GM11168 (cell line): ENCODE results near the gene TMEM52.
"Not testable (repeated sequence)": the region's sequence is repeated elsewhere in the genome, so short reads cannot be mapped to it uniquely, and the experiment has no call there.

Experiments
- in situ Hi-C: fragments of 300-500 bp; cut with MboI; formaldehyde crosslinking; loops from one replicate; pipeline ENCODE4 v1.12.0; 2022; ENCODE audit warnings: low sequenced_read_pairs; ENCODE audit not compliant: unreplicated experiment

The TMEM52 gene

DNA sequence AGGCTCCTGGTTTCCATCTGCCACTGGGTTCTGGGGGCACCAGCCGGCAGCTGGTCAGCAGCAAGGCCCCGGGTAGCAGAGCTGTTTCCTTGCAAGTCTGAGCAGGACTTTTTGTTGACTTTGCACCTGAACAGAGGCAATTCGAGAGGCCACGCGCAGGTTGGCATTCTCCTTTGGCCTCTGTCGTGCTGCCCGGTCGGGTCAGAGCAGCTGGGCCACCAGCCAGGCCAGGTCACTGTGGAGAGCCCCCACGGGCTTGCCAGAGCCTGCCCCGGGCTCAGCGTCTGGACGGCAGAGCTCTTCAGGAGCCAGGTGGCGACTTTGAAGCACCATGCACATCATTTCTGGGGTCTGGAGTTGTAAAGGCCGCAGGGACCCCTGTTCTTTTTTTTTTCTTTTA lies 28.4 kb upstream of the TMEM52 start:
- in situ Hi-C loops: no loop called here

DNA sequence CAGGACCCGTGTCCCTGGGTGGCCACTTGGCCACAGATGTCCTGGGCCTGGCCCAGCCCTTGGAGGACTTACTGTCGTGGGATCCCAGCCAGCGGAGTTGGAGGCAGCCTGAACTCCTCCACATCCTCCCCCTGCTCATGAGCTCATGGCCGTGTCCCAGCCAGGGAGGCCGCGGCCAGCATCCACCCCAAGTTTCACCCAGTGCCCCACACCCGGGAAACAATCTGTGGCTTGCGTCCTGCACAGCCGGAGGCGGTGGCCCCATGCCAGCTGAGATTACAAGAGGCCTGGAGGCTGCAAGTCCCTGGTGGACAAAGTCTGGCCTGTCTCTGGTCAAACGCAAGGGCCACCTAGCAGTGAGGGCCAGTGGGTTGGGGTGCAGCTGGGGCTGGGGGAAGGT lies 27.5 kb upstream of the TMEM52 start:
- in situ Hi-C loops: no loop called here

DNA sequence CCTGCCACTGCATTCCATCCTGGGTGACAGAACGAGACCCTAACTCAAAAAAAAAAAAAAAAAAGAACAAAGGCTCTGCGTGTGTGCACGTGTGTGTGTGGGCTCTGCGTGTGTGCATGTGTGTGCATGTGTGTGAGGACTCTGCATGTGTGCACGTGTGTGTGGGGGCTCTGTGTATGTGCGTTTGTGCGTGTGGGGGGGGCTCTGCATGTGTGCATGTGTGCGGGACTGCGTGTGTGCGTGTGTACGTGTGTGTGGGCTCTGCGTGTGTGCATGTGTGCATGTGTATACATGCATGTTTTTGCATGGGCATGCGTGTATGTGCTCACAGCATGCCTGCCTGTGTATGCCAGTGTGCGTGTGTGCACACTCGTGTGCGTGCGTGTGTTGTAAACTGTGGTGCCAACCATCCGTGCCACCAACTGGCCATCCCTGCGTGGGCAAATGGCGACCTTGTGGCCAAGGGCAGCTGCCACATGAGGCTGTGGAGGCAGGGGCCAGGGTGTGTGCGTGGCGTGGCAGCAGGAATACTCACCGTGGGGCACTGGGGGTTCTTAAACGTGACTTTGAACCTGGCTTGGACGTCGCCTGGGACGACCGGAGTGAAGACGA lies 26.8 kb upstream of the TMEM52 start:
- in situ Hi-C loops: no loop called here

DNA sequence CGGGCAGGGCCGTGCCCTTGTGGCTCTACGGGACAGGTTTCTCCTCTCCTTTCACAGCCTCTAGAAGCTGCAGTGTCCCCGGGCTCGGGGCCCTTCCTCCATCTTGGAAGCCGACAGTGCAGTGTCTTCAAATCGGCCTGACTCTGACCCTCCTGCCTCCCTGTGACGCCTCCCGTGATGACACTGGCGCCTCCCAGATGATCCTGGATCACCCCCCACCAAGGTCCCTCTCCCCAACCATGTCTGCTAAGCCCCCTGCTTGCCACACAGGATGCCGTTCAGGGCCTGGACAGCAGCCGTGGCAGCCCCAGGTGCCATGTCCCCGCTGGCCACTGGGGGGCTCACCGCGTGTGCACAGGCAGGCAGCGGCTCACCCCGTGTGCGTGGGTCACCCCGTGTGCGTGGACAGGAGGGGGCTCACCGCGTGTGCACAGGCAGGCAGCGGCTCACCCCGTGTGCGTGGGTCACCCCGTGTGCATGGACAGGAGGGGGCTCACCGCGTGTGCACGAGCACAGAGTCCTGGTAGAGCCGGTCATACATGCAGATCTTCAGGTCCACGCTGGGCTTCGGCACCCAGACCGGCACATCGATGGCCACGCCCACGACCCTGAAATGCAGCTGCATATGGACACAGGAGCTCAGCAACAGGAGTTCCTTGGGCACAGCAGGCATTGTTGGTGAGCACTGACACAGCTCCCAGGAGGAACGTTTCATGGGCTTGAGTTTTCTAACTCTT lies 24.9 kb upstream of the TMEM52 start:
- in situ Hi-C loops: no loop called here

DNA sequence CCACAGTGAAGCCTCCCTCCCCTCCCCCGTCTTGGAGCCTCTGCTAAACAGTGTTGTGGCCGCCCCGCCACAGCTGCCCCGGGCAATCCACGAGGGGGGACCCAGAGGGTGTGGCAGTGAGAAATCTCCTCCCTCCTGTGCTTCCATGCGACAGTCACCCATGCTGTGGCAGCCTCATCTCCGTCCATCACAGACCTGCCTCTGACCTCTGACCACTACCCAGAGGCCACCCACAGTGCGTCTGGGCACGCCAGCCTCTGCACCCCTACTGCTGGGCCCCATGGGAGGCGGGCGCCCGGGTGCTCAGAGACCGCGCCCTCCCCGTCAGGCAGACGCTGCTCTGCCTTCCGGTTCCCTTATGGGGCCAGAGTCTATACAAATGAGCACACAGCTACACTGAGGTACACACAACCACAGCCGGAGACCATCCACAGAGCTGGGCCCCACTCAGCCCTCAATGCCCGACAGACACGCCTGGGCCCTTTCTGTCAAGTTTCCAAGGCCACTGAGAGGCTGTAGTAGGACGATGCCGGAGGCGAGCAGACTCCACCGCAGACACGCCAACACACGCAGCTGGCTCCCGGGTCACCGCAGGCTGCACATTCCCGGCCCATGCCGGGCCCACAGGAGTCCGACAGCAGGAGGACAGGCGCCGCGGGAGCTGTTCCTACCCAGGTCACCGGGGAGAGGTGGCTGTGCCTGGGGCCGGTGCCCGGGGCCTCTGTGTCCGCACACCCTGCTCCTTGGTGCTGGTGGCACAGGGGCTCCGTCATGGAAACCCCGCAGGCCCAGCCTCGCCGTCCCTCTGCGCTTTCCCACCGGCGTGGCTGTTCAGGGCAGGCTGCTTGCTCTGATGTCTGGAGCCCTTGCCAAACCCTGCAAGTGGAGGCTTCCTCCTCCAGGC lies 23.9 kb upstream of the TMEM52 start:
- in situ Hi-C loops: no loop called here

DNA sequence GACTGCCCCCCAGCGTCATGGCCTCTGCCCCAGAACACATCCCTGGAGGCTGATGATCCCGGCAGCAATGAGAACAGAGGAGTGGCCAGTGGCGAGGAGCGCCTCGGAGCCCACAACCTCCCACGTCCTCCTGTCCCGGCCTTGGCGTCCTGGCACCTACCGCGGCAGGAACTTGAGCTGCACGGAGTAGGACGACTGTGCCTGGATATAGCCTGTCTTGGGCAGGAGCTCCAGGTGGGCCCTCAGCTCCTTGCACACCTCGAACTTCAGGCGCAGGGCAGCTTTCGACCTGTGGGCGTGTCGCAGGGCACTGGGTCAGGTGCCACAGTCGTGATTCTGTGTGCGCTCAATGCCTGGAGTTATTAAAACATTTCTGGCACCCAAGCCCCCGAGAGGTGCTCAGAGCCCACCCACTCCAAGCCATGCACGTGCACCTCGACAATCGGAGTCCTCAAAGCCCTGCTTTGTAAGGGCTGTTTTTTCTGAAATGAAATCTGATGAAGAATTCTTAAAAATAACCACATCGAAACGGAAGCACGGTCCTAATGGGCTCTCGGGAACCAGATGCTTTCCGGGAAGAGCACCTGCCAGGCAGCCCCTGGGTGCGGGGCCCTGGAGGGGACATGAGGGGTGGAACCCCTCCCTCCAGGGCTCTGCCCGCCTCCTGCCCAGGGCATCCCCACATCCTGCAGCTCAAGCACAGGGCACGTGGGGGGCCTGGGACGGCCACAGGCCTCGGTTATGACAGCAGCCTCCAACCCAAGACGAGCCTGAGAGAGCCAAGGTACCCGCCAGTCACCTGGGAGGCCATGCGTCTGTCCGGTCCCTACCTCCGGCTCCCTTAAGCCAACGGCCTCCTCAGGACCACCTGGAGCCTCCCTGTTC lies 23.0 kb upstream of the TMEM52 start:
- in situ Hi-C loops: no loop called here

DNA sequence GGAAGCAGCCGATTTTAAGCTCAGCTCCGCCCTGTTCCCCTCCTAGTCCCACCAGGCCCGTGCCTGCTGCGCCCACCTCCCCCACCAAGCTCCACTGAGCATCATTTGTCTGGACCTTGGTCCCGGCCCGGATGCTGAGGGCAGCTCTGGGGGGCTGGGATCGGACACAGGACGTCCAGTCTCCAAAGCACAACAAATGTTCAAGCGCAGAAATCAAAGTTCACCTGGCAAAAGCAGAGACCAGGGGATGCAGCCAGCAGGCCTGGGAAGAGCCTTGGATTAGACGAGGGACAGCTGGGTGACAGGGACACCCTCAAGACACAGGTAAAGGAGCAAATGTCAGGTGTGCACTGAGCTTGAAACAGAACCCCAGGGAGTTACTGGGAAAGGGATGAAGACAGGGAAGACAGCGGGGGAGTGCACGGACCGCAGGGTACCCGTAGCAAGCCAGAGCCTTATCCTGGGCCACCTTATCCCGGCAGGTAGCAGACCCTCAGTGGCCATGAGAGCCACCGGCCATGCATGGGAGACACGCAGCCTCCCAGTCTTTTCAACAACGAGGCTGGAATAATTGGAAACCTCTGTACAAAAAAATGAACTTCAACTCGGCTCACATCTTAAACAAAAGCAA lies 22.2 kb upstream of the TMEM52 start:
- in situ Hi-C loops: no loop called here

DNA sequence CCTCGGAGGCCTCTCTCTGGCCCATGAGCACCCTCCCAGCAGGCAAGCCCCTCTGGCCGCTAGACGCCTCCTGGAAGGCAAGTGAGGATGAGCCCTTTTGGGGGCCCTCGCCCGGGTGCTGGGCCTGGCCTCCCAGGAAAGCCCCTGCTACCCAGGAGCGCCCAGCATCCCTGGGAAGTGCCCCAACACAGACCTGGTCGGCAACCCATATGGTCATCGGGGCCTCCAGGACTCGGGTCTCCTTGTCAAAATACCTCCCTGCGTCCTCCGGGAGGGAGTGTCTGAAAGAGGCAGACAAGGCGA lies 21.0 kb upstream of the TMEM52 start:
- in situ Hi-C loops: no loop called here

DNA sequence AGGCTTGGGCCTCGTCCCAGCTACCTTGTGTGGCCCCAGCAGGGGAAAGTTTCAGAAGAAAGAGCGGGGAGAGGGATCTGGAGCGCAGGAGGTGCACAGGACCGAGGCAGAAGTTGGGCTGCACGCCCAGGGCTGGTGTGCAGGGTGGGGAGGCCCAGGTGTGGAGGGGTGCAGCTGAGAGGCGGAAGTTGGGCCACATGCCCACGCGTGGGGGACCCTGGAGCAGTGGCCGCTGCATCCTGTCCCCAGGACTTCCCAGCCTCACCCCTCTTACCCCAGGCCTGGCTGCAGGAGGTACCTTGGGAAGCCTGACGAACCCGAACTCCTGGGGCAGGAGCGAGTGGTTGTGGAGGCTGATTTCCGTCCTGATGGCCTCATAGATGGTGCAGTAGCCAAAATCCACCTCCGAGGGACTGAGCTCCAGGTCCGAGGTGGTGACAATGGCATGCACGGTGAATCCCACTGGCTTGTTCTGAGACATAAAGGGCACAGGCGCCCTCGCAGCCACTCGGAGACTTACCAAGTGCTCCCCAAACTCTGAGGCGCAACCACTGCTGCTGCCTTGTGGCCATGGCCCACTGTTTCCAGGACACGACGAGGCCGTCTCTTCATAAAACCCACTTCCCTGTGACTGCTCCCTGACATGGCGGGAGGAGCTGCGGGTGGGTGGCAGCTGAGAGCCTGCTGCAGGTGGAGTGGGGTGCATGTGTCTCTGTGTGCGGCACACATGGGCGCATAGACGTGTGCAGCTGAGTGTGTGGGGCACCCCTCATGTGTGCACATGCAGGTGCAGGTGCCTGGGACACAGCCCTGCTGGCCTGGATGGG lies 20.4 kb upstream of the TMEM52 start:
- in situ Hi-C loops: no loop called here

DNA sequence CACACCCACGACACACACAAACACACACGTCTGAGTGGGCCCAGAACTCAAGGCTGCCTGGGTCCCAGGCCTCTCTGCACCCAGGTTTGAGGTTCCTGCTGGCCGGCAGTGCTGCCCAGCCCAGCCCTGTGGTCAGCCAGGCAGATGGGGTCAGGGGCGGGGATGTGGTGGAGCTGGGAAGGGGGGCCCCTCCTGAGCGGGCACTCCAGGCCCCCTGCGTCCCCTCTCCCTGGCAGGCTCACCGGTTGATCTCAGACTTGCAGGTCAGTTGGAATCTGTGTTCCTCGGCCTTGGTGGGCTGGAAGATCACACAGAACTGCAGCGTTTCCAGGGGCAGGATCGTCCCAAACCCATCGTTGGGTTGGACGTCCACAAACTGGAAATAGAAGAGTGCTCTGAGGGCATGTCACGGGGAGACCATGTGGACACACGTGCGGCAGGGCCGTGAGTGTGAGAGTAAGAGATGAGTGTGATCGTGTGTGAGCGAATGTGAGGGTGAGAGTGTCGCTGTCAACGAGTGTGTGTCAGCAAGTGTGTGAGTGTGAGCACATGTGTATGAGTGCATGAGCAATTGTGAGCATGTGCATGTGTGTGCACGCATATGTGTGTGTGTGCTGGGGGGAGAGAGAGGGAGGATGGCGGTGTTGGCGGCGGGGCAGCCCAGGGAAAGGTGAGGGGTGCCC lies 19.7 kb upstream of the TMEM52 start:
- in situ Hi-C loops: no loop called here

DNA sequence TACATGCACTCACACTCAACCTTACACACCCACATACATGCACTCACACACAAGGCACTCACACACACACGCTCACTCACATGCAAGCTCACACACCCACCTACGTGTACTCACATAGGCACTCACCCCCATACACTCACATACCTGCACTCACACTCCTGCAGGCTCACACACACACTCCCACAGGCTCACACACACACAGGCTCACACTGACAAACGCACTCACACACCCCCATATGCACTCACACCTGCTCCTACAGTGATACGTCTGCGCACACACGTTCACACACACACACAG lies 19.1 kb upstream of the TMEM52 start:
- in situ Hi-C loops: no loop called here

DNA sequence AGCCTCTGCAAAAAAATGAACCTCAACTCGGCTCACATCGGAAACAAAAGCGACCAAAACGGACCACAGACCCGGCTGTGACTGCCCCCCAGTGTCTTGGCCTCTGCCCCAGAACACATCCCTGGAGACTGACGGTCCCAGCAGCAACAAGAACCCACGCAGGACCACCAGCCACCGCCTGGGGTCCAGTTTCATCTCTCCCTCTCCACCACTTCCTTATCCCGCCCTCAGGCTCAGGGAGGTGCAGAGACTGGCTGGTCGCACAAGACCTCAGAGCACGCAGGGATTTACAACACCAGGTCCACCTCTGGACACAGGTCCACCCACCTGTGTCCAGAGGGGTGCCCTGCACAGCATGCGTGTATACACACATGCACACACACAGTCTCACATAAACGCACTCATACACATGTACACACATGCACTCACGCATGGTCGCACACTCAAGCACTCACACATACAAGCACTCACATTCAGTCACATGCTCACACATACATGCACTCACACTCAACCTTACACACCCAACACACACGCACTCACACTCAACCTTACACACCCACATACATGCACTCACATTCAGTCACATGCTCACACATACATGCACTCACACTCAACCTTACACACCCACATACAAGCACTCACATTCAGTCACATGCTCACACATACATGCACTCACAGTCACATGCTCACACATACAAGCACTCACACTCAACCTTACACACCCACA lies 18.6 kb upstream of the TMEM52 start:
- in situ Hi-C loops: no loop called here

DNA sequence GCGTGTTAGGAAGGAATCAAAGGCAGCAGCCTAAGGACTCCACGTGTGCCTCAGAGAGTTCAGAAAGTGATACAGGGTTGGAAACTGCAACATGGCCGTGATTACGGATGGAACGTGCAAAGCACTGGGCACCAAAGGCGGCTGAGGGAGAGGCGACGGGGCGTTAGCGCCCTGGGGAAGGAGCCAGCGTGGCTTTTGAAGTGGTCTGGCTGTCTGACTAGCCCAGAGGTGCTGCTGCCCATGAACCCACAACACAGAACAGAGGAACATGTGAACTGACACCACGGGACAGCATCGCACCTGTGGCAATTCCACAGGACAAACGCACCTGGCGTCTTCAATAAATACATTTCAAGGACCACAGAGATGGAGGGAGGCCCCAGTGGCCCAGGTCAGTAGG lies 18.0 kb upstream of the TMEM52 start:
- in situ Hi-C loops: no loop called here

DNA sequence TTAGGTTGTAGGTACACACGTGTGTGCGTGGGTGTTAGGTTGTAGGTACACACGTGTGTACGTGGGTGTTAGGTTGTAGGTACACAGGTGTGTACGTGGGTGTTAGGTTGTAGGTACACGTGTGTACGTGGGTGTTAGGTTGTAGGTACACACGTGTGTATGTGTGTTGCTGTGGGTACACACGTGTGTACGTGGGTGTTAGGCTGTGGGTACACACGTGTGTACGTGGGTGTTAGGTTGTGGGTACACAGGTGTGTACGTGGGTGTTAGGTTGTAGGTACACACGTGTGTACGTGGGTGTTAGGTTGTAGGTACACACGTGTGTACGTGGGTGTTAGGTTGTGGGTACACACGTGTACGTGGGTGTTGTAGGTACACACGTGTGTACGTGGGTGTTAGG lies 15.8 kb upstream of the TMEM52 start:
- in situ Hi-C loops: not testable (repeated sequence)

DNA sequence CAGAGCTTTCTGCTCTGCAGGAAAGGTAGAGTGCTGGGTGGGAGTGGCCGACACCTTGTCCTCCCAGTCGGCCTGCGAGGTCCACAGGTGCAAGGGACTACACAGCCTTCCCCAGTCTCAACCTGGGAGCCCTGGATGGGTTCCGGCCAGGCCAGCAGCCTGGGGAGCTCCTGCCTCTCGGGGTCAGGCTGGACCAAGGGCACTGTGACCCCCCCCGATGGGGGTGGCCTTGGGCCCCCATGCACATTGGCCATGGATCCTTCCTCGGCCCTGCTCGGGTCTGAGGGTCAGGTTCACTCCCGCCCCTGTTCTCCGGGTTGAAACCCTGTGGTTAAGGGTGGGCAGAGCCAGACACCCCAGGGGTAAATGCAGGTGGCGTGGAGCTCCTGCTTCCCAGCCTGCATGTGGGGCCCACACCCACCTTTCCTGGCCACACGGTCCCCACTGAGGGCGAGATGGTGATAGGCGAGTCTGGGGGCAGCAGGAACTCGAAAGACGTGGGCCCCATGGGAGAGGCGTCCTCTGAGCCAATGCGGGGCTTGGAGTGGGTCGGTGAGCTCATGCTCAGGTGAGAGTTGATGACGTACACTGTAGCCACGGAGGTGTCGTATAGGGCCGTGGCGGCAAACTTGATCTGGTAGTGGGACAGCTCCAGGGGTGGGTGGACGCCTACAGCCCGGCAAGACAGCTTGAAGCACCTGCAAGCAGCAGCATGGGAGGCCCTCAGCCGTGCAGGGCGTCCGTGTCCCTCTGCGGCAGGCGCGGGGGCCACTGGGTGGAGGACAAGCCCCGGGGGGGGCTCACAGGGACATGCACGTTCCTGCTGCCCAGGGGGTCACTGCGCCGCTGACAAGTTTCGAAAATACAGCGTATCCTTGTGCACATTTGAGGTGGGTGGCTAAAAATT lies 10.8 kb upstream of the TMEM52 start:
- in situ Hi-C loops: no loop called here

DNA sequence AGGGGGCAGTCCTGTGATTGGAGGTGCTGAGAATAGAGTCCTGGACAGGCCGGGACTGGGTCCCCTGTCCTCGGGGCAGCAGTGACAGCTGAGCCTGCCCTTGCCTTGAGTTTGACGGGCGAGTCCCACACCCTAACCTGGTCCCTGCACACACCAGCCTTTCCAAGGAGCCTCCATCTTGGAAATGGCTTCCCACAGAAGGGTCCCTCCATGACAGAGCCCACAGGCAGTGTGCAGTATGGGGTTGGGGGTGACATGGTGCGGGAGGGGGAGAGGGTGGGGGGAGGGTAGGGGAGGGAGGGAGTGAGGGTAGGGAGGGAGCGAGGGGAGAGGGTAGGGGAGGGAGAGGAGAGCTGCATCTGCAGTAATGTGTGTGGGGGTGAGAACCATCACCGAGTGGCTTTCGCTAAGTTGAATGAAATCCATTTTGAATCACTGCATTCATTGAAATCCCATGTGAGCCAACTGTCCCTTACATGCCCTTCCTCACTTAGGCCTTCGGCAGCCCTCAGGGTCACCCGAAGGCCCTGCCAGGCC lies 10.1 kb upstream of the TMEM52 start:
- in situ Hi-C loops: no loop called here
